NB4 (cell line): ENCODE measurements around the gene UNC5A.
A peak's percentile ranks its signal among the peaks of the same experiment; 100 is the strongest.

Experiments
- MYC ChIP-seq: IDR thresholded peaks from 2 replicates; pipeline ENCODE4 v1.6.1; 2011; ENCODE audit warnings: low read depth, low read length
- TF ChIP-seq, protein P1 (sequence below): IDR thresholded peaks from one replicate; pipeline ENCODE4 v1.5.1; 2012; ENCODE audit warnings: low read depth, low read length

DNA sequence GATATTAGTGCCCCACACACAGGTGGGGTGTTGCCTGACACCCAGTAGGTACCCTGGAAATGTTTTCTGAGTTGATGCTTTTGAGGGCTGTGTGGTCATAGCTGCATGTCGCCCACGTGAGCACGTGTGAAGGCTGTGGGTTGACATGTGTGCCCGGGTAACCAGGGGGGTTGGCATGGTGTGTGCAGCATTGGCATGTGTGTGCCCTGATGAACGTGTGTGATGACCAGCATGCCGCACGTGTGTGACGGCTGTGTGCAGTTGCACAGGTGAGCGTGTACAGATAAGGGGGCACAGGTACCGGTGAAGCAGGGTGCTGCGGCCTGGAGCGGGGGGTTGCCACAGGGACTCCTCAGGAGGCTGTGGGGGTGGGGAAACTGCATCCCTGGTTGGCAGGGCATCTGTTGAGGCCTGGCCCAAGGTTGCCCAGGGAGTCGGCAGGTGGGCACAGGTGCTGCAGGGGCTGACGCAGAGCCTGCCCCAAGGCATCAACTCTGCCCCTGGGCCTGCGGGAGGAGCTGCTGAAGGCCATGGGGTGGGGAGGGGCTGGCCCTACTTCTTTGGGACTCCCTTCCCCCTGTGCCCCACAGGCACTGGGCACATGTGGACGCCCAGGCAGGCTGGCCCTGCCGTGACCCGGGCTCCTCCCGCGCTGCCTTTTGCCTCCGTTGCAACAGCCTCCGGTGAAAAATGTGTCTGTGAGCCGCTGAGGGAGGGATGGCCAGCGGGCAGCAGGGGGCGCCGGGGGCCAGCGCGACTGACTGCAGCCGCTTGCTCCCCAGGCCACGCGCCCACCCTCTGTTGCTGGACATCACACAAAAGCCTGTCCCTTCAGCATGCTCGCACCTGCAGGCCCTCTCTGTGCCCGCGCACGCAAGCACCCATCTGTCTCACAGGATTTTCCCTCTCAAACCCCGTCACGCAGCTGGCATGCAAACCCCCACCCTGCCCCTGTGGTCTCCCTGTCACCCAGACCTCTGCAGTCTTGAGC lies 2.2 kb downstream of the UNC5A start:
- TF ChIP-seq, protein P1, sequence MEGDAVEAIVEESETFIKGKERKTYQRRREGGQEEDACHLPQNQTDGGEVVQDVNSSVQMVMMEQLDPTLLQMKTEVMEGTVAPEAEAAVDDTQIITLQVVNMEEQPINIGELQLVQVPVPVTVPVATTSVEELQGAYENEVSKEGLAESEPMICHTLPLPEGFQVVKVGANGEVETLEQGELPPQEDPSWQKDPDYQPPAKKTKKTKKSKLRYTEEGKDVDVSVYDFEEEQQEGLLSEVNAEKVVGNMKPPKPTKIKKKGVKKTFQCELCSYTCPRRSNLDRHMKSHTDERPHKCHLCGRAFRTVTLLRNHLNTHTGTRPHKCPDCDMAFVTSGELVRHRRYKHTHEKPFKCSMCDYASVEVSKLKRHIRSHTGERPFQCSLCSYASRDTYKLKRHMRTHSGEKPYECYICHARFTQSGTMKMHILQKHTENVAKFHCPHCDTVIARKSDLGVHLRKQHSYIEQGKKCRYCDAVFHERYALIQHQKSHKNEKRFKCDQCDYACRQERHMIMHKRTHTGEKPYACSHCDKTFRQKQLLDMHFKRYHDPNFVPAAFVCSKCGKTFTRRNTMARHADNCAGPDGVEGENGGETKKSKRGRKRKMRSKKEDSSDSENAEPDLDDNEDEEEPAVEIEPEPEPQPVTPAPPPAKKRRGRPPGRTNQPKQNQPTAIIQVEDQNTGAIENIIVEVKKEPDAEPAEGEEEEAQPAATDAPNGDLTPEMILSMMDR, result peak; percentile 58
- TF ChIP-seq MYC, result peak; percentile 55
